Activated B cell treated with CpG ODN at 0.5 μM for 24 hours (primary cell): ENCODE results near the gene AFG1L. TPM values are rescaled to one million over a fixed set of nuclear protein-coding genes. Genes with fewer than 3 reads are reported as not detected.
"Not testable (repeated sequence)": the region's sequence is repeated elsewhere in the genome, so short reads cannot be mapped to it uniquely, and the experiment has no call there.

Experiments
- ATAC-seq: fragments of 200-7000 bp; cut with Tn5 transposase; one replicate; pipeline ENCODE4 v1.10.0; 2021; ENCODE audit warnings: low read depth, mild to moderate bottlenecking, moderate library complexity
- CTCF ChIA-PET: fragments of 350-600 bp; sonication (Branson Sonifier 250); formaldehyde crosslinking; loops from one replicate; lab custom pipeline; 2021; ENCODE audit warnings: antibody characterized with exemption; lab: Charles Lee
- POLR2A ChIA-PET: fragments of 350-600 bp; sonication (Branson Sonifier 250); formaldehyde crosslinking; loops from one replicate; lab custom pipeline; 2021; ENCODE audit warnings: antibody characterized with exemption; lab: Charles Lee
- DNase-seq: peaks from one replicate; pipeline ENCODE4 v3.0.0; 2022
- H3K27ac Mint-ChIP-seq: one replicate; pipeline ENCODE4 v1.8.0; 2020; ENCODE audit warnings: mixed read lengths
- H3K27me3 Mint-ChIP-seq: one replicate; pipeline ENCODE4 v1.8.0; 2021; ENCODE audit warnings: mixed read lengths
- H3K36me3 Mint-ChIP-seq: one replicate; pipeline ENCODE4 v1.8.0; 2021; ENCODE audit warnings: low read depth, mixed read lengths
- H3K4me1 Mint-ChIP-seq: one replicate; pipeline ENCODE4 v1.8.0; 2021; ENCODE audit warnings: mixed read lengths
- H3K4me3 Mint-ChIP-seq: one replicate; pipeline ENCODE4 v1.8.0; 2020; ENCODE audit warnings: mild to moderate bottlenecking, mixed read lengths
- H3K9me3 Mint-ChIP-seq: one replicate; pipeline ENCODE4 v1.8.0; 2020; ENCODE audit warnings: mixed read lengths
- CTCF ChIP-seq: fragments of 200-600 bp; IDR thresholded peaks from one replicate; pipeline ENCODE4 v1.8.0; 2022; ENCODE audit warnings: antibody characterized with exemption, mild to moderate bottlenecking
- intact Hi-C: fragments of 100-400 bp; cut with micrococcal nuclease; formaldehyde crosslinking; loops from one replicate; pipeline ENCODE4 v1.15.1; 2024
- total RNA-seq: library from RNA; stranded (reverse); gene quantifications from 2 replicates; pipeline ENCODE4 v1.2.3, GENCODE V29; 2022

AFG1L gene
- total RNA-seq, 1 donor from 2014 or later = 10.3 TPM

GRCh38 chr6:108260126-108260808 lies 34.6 kb upstream of the AFG1L start:
- peak; percentile 35 for DNase-seq
- POLR2A ChIA-PET = interaction anchor here (0.6 to 4.2 kb wide), 21 partner anchors 9 to 1935 kb away, joined by 3 to 102 read pairs (median 5); partner anchors contain the start of genes AFG1L, ATG5, CEP57L1 and PDSS2
- intact Hi-C loops = loop anchor here (2.0 to 10.0 kb wide), 6 partner anchors 13 to 605 kb away; partner anchors contain the start of gene ARMC2

GRCh38 chr6:108260809-108261569 lies 33.9 kb upstream of the AFG1L start, which contains the start of gene SNX3:
Gene SNX3 (minus strand): TSS chr6:108261040. CDS start chr6:108260921, 119 bp downstream.
- POLR2A ChIA-PET = interaction anchor here (0.6 to 4.2 kb wide), 28 partner anchors 10 to 1935 kb away, joined by 3 to 102 read pairs (median 4); partner anchors contain the start of genes AFG1L, ATG5, CEP57L1 and OSTM1

More at GRCh38 chr6:108260126-108260808, 34.6 kb upstream of the AFG1L start:
- Mint-ChIP-seq H3K27me3 (no peaks in the 10 kb centered on the region), H3K4me1 (peaks cover 48% of the 10 kb centered on the region), H3K27ac (peak overlapping the region; percentile 98), H3K36me3 (peaks cover 25% of the 10 kb centered on the region), H3K9me3 (no peaks in the 10 kb centered on the region), H3K4me3 (peak overlapping the region; percentile 93)
- TF ChIP-seq CTCF = no peak
- CTCF ChIA-PET = interaction anchor here (1.2 to 2.1 kb wide), 4 partner anchors 34 to 232 kb away, joined by 3 to 16 read pairs (median 6); partner anchors contain the start of gene AFG1L
- peak; percentile 15 for ATAC-seq

GRCh38 chr6:108263371-108263770 lies 31.5 kb upstream of the AFG1L start:
- Mint-ChIP-seq H3K4me1 (peaks cover 21% of the 10 kb centered on the region), H3K9me3 (no peaks in the 10 kb centered on the region), H3K27ac (no peak overlapping the region), H3K27me3 (no peaks in the 10 kb centered on the region), H3K36me3 (peaks cover 7% of the 10 kb centered on the region), H3K4me3 (no peak overlapping the region)
- no peak for TF ChIP-seq CTCF
- no peak for ATAC-seq
- POLR2A ChIA-PET = interaction anchor here (1.2 to 1.4 kb wide), 2 partner anchors 32 kb away, joined by 6 to 7 read pairs; partner anchors contain the start of gene AFG1L
- intact Hi-C loops = loop anchor here (5.0 to 10.0 kb wide), 2 partner anchors 584 to 609 kb away; partner anchors contain the start of gene ARMC2
- CTCF ChIA-PET = no interaction called here
- DNase-seq = no peak

More at GRCh38 chr6:108260809-108261569, 33.9 kb upstream of the AFG1L start, which contains the start of gene SNX3:
- Mint-ChIP-seq H3K4me3 (peak within 1 kb of the TSS; percentile 93), H3K4me1 (peaks cover 43% of the 10 kb centered on the region), H3K36me3 (peaks cover 19% of the 10 kb centered on the region), H3K9me3 (no peaks in the 10 kb centered on the region), H3K27ac (peak within 1 kb of the TSS; percentile 98), H3K27me3 (no peaks in the 10 kb centered on the region)
- intact Hi-C loops = loop anchor here (1.0 to 10.0 kb wide), 13 partner anchors 14 to 1121 kb away; partner anchors contain the start of genes AFG1L, ARMC2, CD164 and CEP57L1
- ATAC-seq = peak; percentile 92
- CTCF ChIA-PET = interaction anchor here (0.8 to 2.1 kb wide), 5 partner anchors 34 to 231 kb away, joined by 3 to 16 read pairs (median 6); partner anchors contain the start of gene AFG1L
- no peak for TF ChIP-seq CTCF
- peak; percentile 98 for DNase-seq

- DNase-seq (no peak), ATAC-seq (no peak)
- CTCF ChIA-PET = no interaction called here
- H3K27ac Mint-ChIP-seq = no peak overlapping the region
- H3K9me3 Mint-ChIP-seq = no peaks in the 10 kb centered on the region
- H3K36me3 Mint-ChIP-seq = no peaks in the 10 kb centered on the region
- no peak overlapping the region for H3K4me3 Mint-ChIP-seq
- POLR2A ChIA-PET = no interaction called here
- no peaks in the 10 kb centered on the region for H3K4me1 Mint-ChIP-seq
- no peaks in the 10 kb centered on the region for H3K27me3 Mint-ChIP-seq
- intact Hi-C loops = loop anchor here (10.0 kb wide), 1 partner anchor 614 kb away; no protein-coding TSS in a partner anchor
- TF ChIP-seq CTCF = no peak
Observed at GRCh38 chr6:108268845-108269244, 26.0 kb upstream of the AFG1L start.

GRCh38 chr6:108269955-108270354 lies 24.9 kb upstream of the AFG1L start:
- H3K27me3 Mint-ChIP-seq, H3K4me1 Mint-ChIP-seq, CTCF ChIA-PET, DNase-seq, H3K36me3 Mint-ChIP-seq, H3K27ac Mint-ChIP-seq, POLR2A ChIA-PET, ATAC-seq, H3K4me3 Mint-ChIP-seq, H3K9me3 Mint-ChIP-seq: not testable (repeated sequence)
- intact Hi-C loops = loop anchor here (10.0 kb wide), 1 partner anchor 615 kb away; no protein-coding TSS in a partner anchor
